OCI-LY1 (cell line): ENCODE measurements around the gene CLDN22.

Source experiments
- CTCF ChIP-seq: fragments of 200-600 bp; sonication (generic), shearing (Covaris generic); IDR thresholded peaks from 2 replicates; pipeline ENCODE4 v1.5.1; 2017; ENCODE audit warnings: mild to moderate bottlenecking, antibody characterized with exemption, low read length, moderate library complexity, mixed read lengths
- EZH2 ChIP-seq: fragments of 200-600 bp; sonication (generic), shearing (Covaris generic); IDR thresholded peaks from 2 replicates; pipeline ENCODE4 v1.8.0; 2017; ENCODE audit warnings: borderline replicate concordance, mixed run types, mild to moderate bottlenecking, antibody characterized with exemption, low read length, moderate library complexity, mixed read lengths

- TF ChIP-seq CTCF (no peak), EZH2 (no peak)
These were observed 20.6 kb downstream of the CLDN22 start for GRCh38 chr4:183299464-183299863.
